Fibroblast of lung (primary cell): ENCODE data around the gene THAP7. TPM values are rescaled to one million over a fixed set of nuclear protein-coding genes. Genes with fewer than 3 reads are reported as not detected.

Experiments used
- DNase-seq, 2 donors: peaks; one replicate each; pipeline versions ENCODE4 v3.0.0 to v3.0.0-alpha.2; 2010; ENCODE audit warnings: low read depth in 2 of 2
- H2AFZ ChIP-seq: 2 replicates; pipeline ENCODE4 v1.5.1; 2012; ENCODE audit warnings: low read length, control low read depth, inconsistent platforms
- H3K27ac ChIP-seq: 2 replicates; pipeline ENCODE4 v1.5.1; 2011; ENCODE audit warnings: low read length, control low read depth; ENCODE audit not compliant: insufficient read depth
- H3K27me3 ChIP-seq: 2 replicates; pipeline ENCODE4 v1.5.1; 2011; ENCODE audit warnings: mild to moderate bottlenecking, low read length; ENCODE audit not compliant: control insufficient read depth, insufficient read depth
- H3K36me3 ChIP-seq: 2 replicates; pipeline ENCODE4 v1.5.1; 2011; ENCODE audit warnings: low read length; ENCODE audit not compliant: control insufficient read depth, insufficient read depth
- H3K4me1 ChIP-seq: 2 replicates; pipeline ENCODE4 v1.5.1; 2011; ENCODE audit warnings: low read length; ENCODE audit not compliant: control insufficient read depth, insufficient read depth; ENCODE audit errors: extremely low read depth
- H3K4me2 ChIP-seq: 2 replicates; pipeline ENCODE4 v1.5.1; 2011; ENCODE audit warnings: low read length, control low read depth; ENCODE audit not compliant: insufficient read depth; ENCODE audit errors: extremely low read depth
- H3K4me3 ChIP-seq, 4 experiments: fragments of 200-600 bp in 1 of 4; sonication (generic) in 1 of 4; replicated peaks in 1 of 4; 2 replicates each; pipeline ENCODE4 v1.5.1; 2011 to 2016; ENCODE audit warnings: low read length in 4 of 4, low read depth in 3 of 4, mild to moderate bottlenecking in 3 of 4, control low read depth in 2 of 4, inconsistent platforms in 1 of 4, mixed read lengths in 1 of 4; ENCODE audit not compliant: insufficient read depth in 1 of 4; ENCODE audit errors: control extremely low read depth in 1 of 4
- H3K79me2 ChIP-seq: 2 replicates; pipeline ENCODE4 v1.5.1; 2012; ENCODE audit warnings: mild to moderate bottlenecking, low read length, inconsistent platforms; ENCODE audit not compliant: control insufficient read depth, insufficient read depth
- H3K9ac ChIP-seq: 2 replicates; pipeline ENCODE4 v1.5.1; 2011; ENCODE audit warnings: mild to moderate bottlenecking, low read length, control low read depth; ENCODE audit not compliant: insufficient read depth
- H3K9me3 ChIP-seq: 2 replicates; pipeline ENCODE4 v1.5.1; 2012; ENCODE audit warnings: low read depth, low read length; ENCODE audit not compliant: control insufficient read depth, insufficient read depth
- H4K20me1 ChIP-seq: 2 replicates; pipeline ENCODE4 v1.5.1; 2011; ENCODE audit warnings: low read length; ENCODE audit not compliant: control insufficient read depth, insufficient read depth; ENCODE audit errors: extremely low read depth
- EZH2 ChIP-seq: IDR thresholded peaks from 2 replicates; pipeline ENCODE4 v1.5.1; 2012; ENCODE audit warnings: low read length, control low read depth, mild to moderate bottlenecking; ENCODE audit errors: missing control alignments
- polyA plus RNA-seq, 2 donors: library from polyadenylated mRNA; depleted of rRNA in 1 of 2; stranded (reverse) in 1 of 2; unstranded in 1 of 2; fragments of >200 nt; gene quantifications; 2 replicates each; pipeline ENCODE4 v1.2.1, GENCODE V29; 2011 to 2012; ENCODE audit warnings: missing spikeins in 1 of 2
- total RNA-seq: library from RNA; depleted of rRNA; stranded (reverse); fragments of >200 nt; gene quantifications from 2 replicates; pipeline ENCODE4 v1.2.1, GENCODE V29; 2014
- TF ChIP-seq, protein P1 (sequence below), 2 donors: IDR thresholded peaks in 1 of 2; conservative IDR thresholded peaks in 1 of 2; 1 replicate in 1 of 2; 2 replicates in 1 of 2; pipeline ENCODE4 v1.5.1; 2011 to 2012; ENCODE audit warnings: low read length in 2 of 2, control low read depth in 1 of 2, inconsistent platforms in 1 of 2, low read depth in 1 of 2, mild to moderate bottlenecking in 1 of 2

The THAP7 gene
- total and polyA plus RNA-seq, 2 donors (not counting 1 experiment from before 2014, with no cell fraction given) = 15.7 to 26.3 TPM

DNA sequence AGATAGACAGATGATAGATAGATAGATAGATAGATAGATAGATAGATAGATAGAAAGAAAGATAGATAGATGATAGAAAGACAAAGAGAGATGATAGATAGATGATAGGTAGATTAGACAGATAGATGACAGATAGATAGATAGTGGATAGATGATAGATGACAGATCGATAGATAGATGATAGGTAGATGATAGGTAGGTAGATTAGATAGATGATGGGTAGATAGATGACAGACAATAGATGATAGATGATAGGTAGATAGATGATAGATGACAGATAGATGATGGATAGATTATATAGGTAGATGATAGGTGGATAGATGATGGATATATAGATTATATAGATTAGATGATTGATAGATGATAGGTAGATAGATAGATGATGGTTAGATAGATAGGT lies 15.6 kb downstream of the THAP7 start:
- H3K27ac ChIP-seq = no peak overlapping the region
- no peaks in the 10 kb centered on the region for H3K27me3 ChIP-seq
- no peaks in the 10 kb centered on the region for H3K9me3 ChIP-seq
- H3K79me2 ChIP-seq = peaks cover 15% of the 10 kb centered on the region
- TF ChIP-seq, protein P1, sequence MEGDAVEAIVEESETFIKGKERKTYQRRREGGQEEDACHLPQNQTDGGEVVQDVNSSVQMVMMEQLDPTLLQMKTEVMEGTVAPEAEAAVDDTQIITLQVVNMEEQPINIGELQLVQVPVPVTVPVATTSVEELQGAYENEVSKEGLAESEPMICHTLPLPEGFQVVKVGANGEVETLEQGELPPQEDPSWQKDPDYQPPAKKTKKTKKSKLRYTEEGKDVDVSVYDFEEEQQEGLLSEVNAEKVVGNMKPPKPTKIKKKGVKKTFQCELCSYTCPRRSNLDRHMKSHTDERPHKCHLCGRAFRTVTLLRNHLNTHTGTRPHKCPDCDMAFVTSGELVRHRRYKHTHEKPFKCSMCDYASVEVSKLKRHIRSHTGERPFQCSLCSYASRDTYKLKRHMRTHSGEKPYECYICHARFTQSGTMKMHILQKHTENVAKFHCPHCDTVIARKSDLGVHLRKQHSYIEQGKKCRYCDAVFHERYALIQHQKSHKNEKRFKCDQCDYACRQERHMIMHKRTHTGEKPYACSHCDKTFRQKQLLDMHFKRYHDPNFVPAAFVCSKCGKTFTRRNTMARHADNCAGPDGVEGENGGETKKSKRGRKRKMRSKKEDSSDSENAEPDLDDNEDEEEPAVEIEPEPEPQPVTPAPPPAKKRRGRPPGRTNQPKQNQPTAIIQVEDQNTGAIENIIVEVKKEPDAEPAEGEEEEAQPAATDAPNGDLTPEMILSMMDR (conservative IDR thresholded peaks at IDR 0.05 in 1 of 2, IDR thresholded peaks at IDR 0.05 in 1 of 2; ENCODE audit: low read depth in 1 of 2, low read length in 2 of 2) = no peak
- TF ChIP-seq EZH2 = no peak
- no peak for DNase-seq
- H3K4me3 ChIP-seq = no peak overlapping the region
- H2AFZ ChIP-seq = no peak overlapping the region
- H3K4me2 ChIP-seq = no peak overlapping the region
- peaks cover 14% of the 10 kb centered on the region for H3K36me3 ChIP-seq
- H3K9ac ChIP-seq = no peak overlapping the region
- peaks cover 7% of the 10 kb centered on the region for H3K4me1 ChIP-seq
- H4K20me1 ChIP-seq = no peaks in the 10 kb centered on the region

DNA sequence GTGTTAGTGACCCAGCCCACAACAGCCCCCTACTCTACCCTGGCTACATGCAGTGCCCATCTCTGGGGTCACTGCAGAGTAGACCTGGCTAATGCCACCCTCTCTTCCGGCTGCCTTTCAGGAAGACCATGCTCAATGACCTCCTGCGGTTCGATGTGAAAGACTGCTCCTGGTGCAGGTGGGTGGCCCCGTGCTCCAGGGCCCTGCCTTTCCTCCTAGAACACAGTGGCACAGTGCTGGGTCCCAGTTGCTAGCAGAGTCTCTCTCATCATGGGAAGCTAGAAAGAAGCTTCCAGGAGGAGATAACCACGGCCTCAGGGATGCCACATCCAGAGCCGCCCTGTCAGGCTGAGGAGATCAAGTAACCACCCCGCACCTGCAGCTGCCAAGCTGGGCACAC lies 16.2 kb downstream of the THAP7 start:
- no peak overlapping the region for H3K4me3 ChIP-seq
- no peaks in the 10 kb centered on the region for H3K27me3 ChIP-seq
- no peak for TF ChIP-seq EZH2
- H3K4me2 ChIP-seq = no peak overlapping the region
- DNase-seq = no peak
- H3K9me3 ChIP-seq = no peaks in the 10 kb centered on the region
- peaks cover 11% of the 10 kb centered on the region for H3K4me1 ChIP-seq
- H3K27ac ChIP-seq = no peak overlapping the region
- no peak overlapping the region for H3K9ac ChIP-seq
- H3K79me2 ChIP-seq = peaks cover 15% of the 10 kb centered on the region
- peaks cover 8% of the 10 kb centered on the region for H3K36me3 ChIP-seq
- H4K20me1 ChIP-seq = no peaks in the 10 kb centered on the region
- H2AFZ ChIP-seq = no peak overlapping the region

DNA sequence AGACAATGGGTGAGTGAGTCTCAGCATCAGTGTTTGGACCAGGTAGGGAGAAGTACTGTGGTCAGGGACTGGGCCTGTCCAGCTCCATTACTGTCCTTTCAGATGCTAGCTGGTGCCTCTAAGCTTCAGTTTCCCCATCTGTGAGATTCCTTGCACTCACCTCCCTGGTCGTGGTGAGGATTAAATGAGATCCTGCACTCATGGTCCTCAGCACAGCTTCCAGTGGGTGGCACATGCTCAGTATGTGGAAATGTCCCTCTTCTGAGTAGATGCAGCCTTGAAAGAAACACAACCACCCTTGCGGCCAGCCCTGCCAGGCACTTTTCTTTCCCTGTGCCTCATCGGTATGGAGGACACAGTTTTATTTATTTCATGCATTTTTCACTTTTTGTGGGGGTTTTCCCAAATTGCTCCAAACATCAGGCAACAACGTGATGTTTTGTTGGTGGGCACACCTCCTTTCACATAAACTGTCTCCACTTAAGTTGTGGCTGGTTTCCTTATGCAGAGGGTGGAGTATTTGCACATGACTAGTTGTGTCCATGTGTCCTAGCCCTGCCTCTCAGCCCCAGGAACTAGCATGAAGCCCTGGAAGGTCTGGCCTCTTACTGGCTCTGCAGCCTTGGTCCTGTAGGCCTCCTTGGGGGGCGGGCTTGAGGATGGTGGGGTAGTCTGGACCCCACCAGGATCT lies 18.7 kb downstream of the THAP7 start:
- Histone ChIP-seq H3K27ac (peak overlapping the region; percentile 87), H2AFZ (no peak overlapping the region), H3K4me2 (peak overlapping the region; percentile 96), H3K9me3 (peaks cover 2% of the 10 kb centered on the region), H3K4me3 (peak overlapping the region; percentile 86 to 98 (median 94)), H3K36me3 (peaks cover 7% of the 10 kb centered on the region), H3K4me1 (peaks cover 11% of the 10 kb centered on the region), H4K20me1 (no peaks in the 10 kb centered on the region), H3K79me2 (peaks cover 15% of the 10 kb centered on the region), H3K27me3 (no peaks in the 10 kb centered on the region), H3K9ac (peak overlapping the region; percentile 91)
- TF ChIP-seq, protein P1 (conservative IDR thresholded peaks at IDR 0.05 in 1 of 2, IDR thresholded peaks at IDR 0.05 in 1 of 2; ENCODE audit: low read depth in 1 of 2, low read length in 2 of 2) = no peak
- no peak for TF ChIP-seq EZH2
- DNase-seq = no peak
